GM23338 (cell line): ENCODE results near the gene RFX3.

Source experiments
- CREB1 ChIP-seq: fragments of 250-450 bp; sonication (Bioruptor Pico); IDR thresholded peaks from 2 replicates; pipeline ENCODE4 v1.5.0; 2020; ENCODE audit warnings: low read depth, mild to moderate bottlenecking, moderate library complexity
- EZH2 ChIP-seq: fragments of 200-600 bp; sonication (generic); IDR thresholded peaks from one replicate; pipeline ENCODE4 v1.8.0; 2017; ENCODE audit warnings: antibody characterized with exemption, mild to moderate bottlenecking, low read depth; ENCODE audit not compliant: unreplicated experiment
- EZH2phosphoT487 ChIP-seq: fragments of 200-600 bp; sonication (generic); IDR thresholded peaks from one replicate; pipeline ENCODE4 v1.8.1; 2018; ENCODE audit warnings: antibody characterized with exemption; ENCODE audit not compliant: unreplicated experiment
- JUNB ChIP-seq: IDR thresholded peaks from one replicate; pipeline ENCODE4 v1.6.1; 2016; ENCODE audit warnings: antibody characterized with exemption; ENCODE audit not compliant: unreplicated experiment
- NANOG ChIP-seq: IDR thresholded peaks from 2 replicates; pipeline ENCODE4 v1.6.1; 2016; ENCODE audit warnings: antibody characterized with exemption, borderline replicate concordance
- POLR2AphosphoS5 ChIP-seq: IDR thresholded peaks from 2 replicates; pipeline ENCODE4 v1.6.1; 2016; ENCODE audit warnings: antibody characterized with exemption, low read depth
- STAT1 ChIP-seq: IDR thresholded peaks from one replicate; pipeline ENCODE4 v1.6.1; 2016; ENCODE audit warnings: antibody characterized with exemption; ENCODE audit not compliant: unreplicated experiment
- ZNF114 ChIP-seq: fragments of 250-450 bp; sonication (Bioruptor Pico); IDR thresholded peaks from 2 replicates; pipeline ENCODE4 v1.5.0; 2020; ENCODE audit warnings: mild to moderate bottlenecking, moderate library complexity
- TF ChIP-seq, protein P1 (sequence below), 2 experiments: fragments of 200-600 bp in 1 of 2; sonication (generic) in 1 of 2; conservative IDR thresholded peaks; 2 replicates each; pipeline versions ENCODE4 v1.5.1 to v1.6.1; 2016 to 2017; ENCODE audit warnings: antibody characterized with exemption in 2 of 2, low read depth in 2 of 2, mild to moderate bottlenecking in 2 of 2, moderate library complexity in 1 of 2
- TF ChIP-seq, protein P2 (sequence below): IDR thresholded peaks from one replicate; pipeline ENCODE4 v1.6.1; 2018; ENCODE audit warnings: antibody characterized with exemption; ENCODE audit not compliant: unreplicated experiment
- TF ChIP-seq, protein P3 (sequence below): IDR thresholded peaks from 2 replicates; pipeline ENCODE4 v1.6.1; 2016; ENCODE audit warnings: antibody characterized with exemption

DNA sequence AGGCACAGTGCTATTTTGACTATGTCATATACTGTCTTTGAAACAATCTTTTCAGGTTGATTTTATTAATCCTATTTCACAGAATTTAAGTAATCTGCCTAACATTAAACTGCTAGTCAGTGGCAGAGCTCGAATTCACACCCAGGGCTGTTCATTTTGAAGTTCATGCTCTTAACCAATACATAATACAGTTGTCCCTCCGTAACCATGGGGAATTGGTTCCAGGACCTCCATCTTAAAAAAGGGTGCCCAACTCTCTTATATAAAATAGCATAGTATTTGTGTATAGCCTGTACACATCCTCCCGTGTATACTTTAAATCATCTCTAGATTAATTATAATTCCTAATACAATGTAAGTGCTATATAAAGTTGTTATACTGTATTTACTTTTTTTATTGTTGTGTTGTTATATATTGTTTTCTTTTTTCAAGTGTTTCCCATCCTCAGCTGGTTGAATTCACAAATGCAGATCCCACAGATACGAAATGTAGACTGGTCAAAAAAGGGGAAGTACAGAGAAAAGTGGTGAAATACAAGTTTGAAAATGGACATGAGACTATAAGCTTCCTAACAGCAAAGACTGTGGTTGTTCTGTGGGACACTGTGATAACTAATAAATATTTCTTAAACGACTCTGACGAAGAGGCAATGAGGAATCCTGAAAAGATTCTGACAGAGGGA lies 18.3 kb downstream of the RFX3 start:
- TF ChIP-seq EZH2 (no peak), CREB1 (no peak), POLR2AphosphoS5 (no peak), EZH2phosphoT487 (no peak), JUNB (no peak), ZNF114 (CRISPR knock-in tag) (no peak), NANOG (no peak), STAT1 (no peak)
- TF ChIP-seq, protein P1, sequence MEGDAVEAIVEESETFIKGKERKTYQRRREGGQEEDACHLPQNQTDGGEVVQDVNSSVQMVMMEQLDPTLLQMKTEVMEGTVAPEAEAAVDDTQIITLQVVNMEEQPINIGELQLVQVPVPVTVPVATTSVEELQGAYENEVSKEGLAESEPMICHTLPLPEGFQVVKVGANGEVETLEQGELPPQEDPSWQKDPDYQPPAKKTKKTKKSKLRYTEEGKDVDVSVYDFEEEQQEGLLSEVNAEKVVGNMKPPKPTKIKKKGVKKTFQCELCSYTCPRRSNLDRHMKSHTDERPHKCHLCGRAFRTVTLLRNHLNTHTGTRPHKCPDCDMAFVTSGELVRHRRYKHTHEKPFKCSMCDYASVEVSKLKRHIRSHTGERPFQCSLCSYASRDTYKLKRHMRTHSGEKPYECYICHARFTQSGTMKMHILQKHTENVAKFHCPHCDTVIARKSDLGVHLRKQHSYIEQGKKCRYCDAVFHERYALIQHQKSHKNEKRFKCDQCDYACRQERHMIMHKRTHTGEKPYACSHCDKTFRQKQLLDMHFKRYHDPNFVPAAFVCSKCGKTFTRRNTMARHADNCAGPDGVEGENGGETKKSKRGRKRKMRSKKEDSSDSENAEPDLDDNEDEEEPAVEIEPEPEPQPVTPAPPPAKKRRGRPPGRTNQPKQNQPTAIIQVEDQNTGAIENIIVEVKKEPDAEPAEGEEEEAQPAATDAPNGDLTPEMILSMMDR (conservative IDR thresholded peaks at IDR 0.05; ENCODE audit: low read depth in 2 of 2), result no peak
- TF ChIP-seq, protein P2, sequence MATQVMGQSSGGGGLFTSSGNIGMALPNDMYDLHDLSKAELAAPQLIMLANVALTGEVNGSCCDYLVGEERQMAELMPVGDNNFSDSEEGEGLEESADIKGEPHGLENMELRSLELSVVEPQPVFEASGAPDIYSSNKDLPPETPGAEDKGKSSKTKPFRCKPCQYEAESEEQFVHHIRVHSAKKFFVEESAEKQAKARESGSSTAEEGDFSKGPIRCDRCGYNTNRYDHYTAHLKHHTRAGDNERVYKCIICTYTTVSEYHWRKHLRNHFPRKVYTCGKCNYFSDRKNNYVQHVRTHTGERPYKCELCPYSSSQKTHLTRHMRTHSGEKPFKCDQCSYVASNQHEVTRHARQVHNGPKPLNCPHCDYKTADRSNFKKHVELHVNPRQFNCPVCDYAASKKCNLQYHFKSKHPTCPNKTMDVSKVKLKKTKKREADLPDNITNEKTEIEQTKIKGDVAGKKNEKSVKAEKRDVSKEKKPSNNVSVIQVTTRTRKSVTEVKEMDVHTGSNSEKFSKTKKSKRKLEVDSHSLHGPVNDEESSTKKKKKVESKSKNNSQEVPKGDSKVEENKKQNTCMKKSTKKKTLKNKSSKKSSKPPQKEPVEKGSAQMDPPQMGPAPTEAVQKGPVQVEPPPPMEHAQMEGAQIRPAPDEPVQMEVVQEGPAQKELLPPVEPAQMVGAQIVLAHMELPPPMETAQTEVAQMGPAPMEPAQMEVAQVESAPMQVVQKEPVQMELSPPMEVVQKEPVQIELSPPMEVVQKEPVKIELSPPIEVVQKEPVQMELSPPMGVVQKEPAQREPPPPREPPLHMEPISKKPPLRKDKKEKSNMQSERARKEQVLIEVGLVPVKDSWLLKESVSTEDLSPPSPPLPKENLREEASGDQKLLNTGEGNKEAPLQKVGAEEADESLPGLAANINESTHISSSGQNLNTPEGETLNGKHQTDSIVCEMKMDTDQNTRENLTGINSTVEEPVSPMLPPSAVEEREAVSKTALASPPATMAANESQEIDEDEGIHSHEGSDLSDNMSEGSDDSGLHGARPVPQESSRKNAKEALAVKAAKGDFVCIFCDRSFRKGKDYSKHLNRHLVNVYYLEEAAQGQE, result no peak
- TF ChIP-seq, protein P3, sequence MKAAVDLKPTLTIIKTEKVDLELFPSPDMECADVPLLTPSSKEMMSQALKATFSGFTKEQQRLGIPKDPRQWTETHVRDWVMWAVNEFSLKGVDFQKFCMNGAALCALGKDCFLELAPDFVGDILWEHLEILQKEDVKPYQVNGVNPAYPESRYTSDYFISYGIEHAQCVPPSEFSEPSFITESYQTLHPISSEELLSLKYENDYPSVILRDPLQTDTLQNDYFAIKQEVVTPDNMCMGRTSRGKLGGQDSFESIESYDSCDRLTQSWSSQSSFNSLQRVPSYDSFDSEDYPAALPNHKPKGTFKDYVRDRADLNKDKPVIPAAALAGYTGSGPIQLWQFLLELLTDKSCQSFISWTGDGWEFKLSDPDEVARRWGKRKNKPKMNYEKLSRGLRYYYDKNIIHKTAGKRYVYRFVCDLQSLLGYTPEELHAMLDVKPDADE, result no peak
